ENCODE data around the gene LARP1B. TPM values are rescaled to one million over a fixed set of nuclear protein-coding genes. Genes with fewer than 3 reads are reported as not detected.

Gene LARP1B
- total RNA-seq, 1 experiment from 2014 or later, result 20.3 TPM

GRCh38 chr4:128227991-128228571, 167.0 kb downstream of the LARP1B start:
- CTCF ChIA-PET, result no interaction called here
- DNase-seq (ENCODE audit: low spot score), result no peak

DNA sequence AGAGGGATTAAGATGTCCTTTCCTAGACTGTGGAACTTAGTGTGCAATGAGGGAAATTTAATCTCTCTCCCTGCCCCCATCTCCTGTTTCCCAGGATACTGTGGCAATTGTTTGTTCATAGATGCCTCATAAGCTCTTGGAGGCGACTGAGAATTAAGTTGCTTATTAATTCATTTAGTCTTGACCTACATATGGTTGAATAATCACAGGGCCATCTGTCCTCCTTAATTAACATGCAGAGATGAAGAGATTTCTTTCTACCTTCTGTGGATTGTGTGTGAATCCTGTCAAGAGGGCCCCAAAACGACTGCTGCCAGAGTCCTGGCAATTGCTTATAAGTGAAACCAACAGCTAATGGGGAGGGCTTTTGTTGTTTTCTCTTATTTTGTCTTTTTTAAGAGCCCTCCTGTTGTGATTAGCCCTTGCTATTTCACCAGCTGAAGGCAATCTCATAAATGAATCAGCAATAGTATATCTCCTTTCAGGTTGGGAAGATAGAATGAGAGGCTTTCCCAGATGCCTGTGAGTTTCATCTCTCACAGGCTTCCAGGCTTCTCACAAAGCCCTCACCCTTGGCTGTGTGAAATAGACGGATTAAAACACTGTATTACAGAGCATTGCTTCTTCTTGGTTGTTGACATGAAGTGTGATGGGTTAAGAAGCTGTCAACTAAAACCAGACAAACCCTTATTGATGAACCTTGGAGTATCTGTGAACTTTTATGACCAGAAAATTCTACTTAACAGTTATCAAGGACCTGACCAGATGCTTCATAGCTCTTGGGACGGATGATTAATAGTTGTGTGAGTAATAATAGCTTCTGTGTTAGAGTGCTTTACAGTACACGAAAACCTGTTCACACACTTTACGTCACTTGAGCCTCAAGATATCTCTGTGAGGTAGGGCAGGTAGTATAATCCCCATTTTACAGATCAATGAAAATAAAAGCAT, 168.0 kb downstream of the LARP1B start:
- no peaks in the 10 kb centered on the region for H3K9me3 ChIP-seq (ENCODE audit: low read depth, low read length, poor library complexity, severe bottlenecking)
- intact Hi-C loops (cut with micrococcal nuclease; ENCODE audit: unreplicated experiment), result loop anchor here (10.0 kb wide), 1 partner anchor 624 kb away; no protein-coding TSS in a partner anchor
- no peak overlapping the region for H3K4me3 ChIP-seq (ENCODE audit: low read depth, low read length, poor library complexity, severe bottlenecking)
- DNase-seq (ENCODE audit: low spot score), result peak; percentile 19
- POLR2A ChIA-PET (ENCODE audit: low non-redundant PET), result no interaction called here
- no peaks in the 10 kb centered on the region for H3K36me3 ChIP-seq (ENCODE audit: insufficient read depth, low read length, poor library complexity, severe bottlenecking)
- CTCF ChIA-PET, result no interaction called here
- TF ChIP-seq EZH2 (IDR thresholded peaks at IDR 0.05; ENCODE audit: borderline replicate concordance, low read depth, low read length, poor library complexity, severe bottlenecking), result no peak
- TF ChIP-seq, protein P1, sequence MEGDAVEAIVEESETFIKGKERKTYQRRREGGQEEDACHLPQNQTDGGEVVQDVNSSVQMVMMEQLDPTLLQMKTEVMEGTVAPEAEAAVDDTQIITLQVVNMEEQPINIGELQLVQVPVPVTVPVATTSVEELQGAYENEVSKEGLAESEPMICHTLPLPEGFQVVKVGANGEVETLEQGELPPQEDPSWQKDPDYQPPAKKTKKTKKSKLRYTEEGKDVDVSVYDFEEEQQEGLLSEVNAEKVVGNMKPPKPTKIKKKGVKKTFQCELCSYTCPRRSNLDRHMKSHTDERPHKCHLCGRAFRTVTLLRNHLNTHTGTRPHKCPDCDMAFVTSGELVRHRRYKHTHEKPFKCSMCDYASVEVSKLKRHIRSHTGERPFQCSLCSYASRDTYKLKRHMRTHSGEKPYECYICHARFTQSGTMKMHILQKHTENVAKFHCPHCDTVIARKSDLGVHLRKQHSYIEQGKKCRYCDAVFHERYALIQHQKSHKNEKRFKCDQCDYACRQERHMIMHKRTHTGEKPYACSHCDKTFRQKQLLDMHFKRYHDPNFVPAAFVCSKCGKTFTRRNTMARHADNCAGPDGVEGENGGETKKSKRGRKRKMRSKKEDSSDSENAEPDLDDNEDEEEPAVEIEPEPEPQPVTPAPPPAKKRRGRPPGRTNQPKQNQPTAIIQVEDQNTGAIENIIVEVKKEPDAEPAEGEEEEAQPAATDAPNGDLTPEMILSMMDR (conservative IDR thresholded peaks at IDR 0.05; ENCODE audit: low read depth, low read length), result no peak
- H3K27me3 ChIP-seq (replicated peaks; ENCODE audit: insufficient read depth, low read depth, low read length, poor library complexity), result no peaks in the 10 kb centered on the region
- BruUV-seq (replicated peaks), result no TSS peak
- H3K4me1 ChIP-seq (ENCODE audit: insufficient read depth, low read length, poor library complexity, severe bottlenecking), result no peaks in the 10 kb centered on the region
- no peak overlapping the region for H3K27ac ChIP-seq (ENCODE audit: low read depth, low read length, poor library complexity, severe bottlenecking)

More at GRCh38 chr4:128227991-128228571, 167.0 kb downstream of the LARP1B start:
- BruUV-seq (replicated peaks), result no TSS peak
- POLR2A ChIA-PET (ENCODE audit: low non-redundant PET), result no interaction called here
- H3K27me3 ChIP-seq (replicated peaks; ENCODE audit: insufficient read depth, low read depth, low read length, poor library complexity), result no peaks in the 10 kb centered on the region
- H3K4me1 ChIP-seq (ENCODE audit: insufficient read depth, low read length, poor library complexity, severe bottlenecking), result no peaks in the 10 kb centered on the region
- H3K4me3 ChIP-seq (ENCODE audit: low read depth, low read length, poor library complexity, severe bottlenecking), result no peak overlapping the region
- no peaks in the 10 kb centered on the region for H3K36me3 ChIP-seq (ENCODE audit: insufficient read depth, low read length, poor library complexity, severe bottlenecking)
- no peaks in the 10 kb centered on the region for H3K9me3 ChIP-seq (ENCODE audit: low read depth, low read length, poor library complexity, severe bottlenecking)
- no peak overlapping the region for H3K27ac ChIP-seq (ENCODE audit: low read depth, low read length, poor library complexity, severe bottlenecking)
- TF ChIP-seq EZH2 (IDR thresholded peaks at IDR 0.05; ENCODE audit: borderline replicate concordance, low read depth, low read length, poor library complexity, severe bottlenecking), result no peak
- TF ChIP-seq, protein P1 (conservative IDR thresholded peaks at IDR 0.05; ENCODE audit: low read depth, low read length), result no peak
- intact Hi-C loops (cut with micrococcal nuclease; ENCODE audit: unreplicated experiment), result loop anchor here (10.0 kb wide), 1 partner anchor 623 kb away; no protein-coding TSS in a partner anchor

DNA sequence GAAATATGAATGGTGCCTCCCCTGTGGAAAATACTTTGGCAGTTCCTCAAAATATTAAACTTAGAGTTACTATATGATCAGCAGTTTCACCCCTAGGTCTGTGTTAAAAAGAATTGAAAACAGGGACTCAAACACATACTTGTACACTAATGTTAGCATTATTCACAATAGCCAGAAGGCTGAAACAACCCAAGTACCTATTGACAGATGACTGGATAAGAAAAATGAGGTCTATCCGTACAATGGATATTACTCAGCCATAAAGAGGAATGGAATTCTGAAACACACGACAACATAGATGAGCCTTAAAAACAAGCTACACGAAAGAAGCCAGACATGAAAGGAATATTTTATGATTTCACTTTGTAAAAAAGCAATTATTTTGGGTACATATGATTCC, 171.6 kb downstream of the LARP1B start:
- intact Hi-C loops (cut with micrococcal nuclease; ENCODE audit: unreplicated experiment), result no loop called here
- DNase-seq (ENCODE audit: low spot score), result no peak
- Histone ChIP-seq H3K36me3 (ENCODE audit: insufficient read depth, low read length, poor library complexity, severe bottlenecking) (no peaks in the 10 kb centered on the region), H3K27me3 (replicated peaks; ENCODE audit: insufficient read depth, low read depth, low read length, poor library complexity) (no peaks in the 10 kb centered on the region), H3K4me1 (ENCODE audit: insufficient read depth, low read length, poor library complexity, severe bottlenecking) (no peaks in the 10 kb centered on the region), H3K27ac (ENCODE audit: low read depth, low read length, poor library complexity, severe bottlenecking) (no peak overlapping the region), H3K9me3 (ENCODE audit: low read depth, low read length, poor library complexity, severe bottlenecking) (no peaks in the 10 kb centered on the region), H3K4me3 (ENCODE audit: low read depth, low read length, poor library complexity, severe bottlenecking) (no peak overlapping the region)
- ChIA-PET CTCF (no interaction called here), POLR2A (ENCODE audit: low non-redundant PET) (no interaction called here)
- no TSS peak for BruUV-seq (replicated peaks)
- no peak for TF ChIP-seq EZH2 (IDR thresholded peaks at IDR 0.05; ENCODE audit: borderline replicate concordance, low read depth, low read length, poor library complexity, severe bottlenecking)
- TF ChIP-seq, protein P1 (conservative IDR thresholded peaks at IDR 0.05; ENCODE audit: low read depth, low read length), result no peak

Data from A673 (cell line).